Measurements from ENCODE around the gene SLC49A3. TPM values are rescaled to one million over a fixed set of nuclear protein-coding genes. Genes with fewer than 3 reads are reported as not detected.

The SLC49A3 gene
- total and polyA plus RNA-seq, 10 of the 15 experiments (the other 5 are each of a cell fraction or from before 2014, with no cell fraction given) = 0.09 to 0.85 (median 0.18) TPM; not detected in 4

- TF ChIP-seq SMAD1 (IDR thresholded peaks at IDR 0.05; ENCODE audit: low read depth, partially characterized antibody) (no peak), ATF3 (IDR thresholded peaks at IDR 0.05; ENCODE audit: borderline replicate concordance, extremely low read depth, low read depth, low read length) (peak; percentile 70; the same call in 1 of the 2 replicates), SRF (IDR thresholded peaks at IDR 0.05; ENCODE audit: low read depth in 2 of 2, low read length in 2 of 2) (no peak), EED (IDR thresholded peaks at IDR 0.05; ENCODE audit: low read depth) (0 out of 2 replicates have a peak, but pooled peaks have one; percentile 7), ZNF687 (IDR thresholded peaks at IDR 0.05) (peak; percentile 73; the same call in 1 of the 2 replicates), BCL11A (IDR thresholded peaks at IDR 0.05; ENCODE audit: low read depth, low read length) (no peak), EGR1 (IDR thresholded peaks at IDR 0.05; ENCODE audit: borderline replicate concordance in 1 of 2, low read depth in 2 of 2, low read length in 2 of 2) (peak in 1 of 2 experiments; percentile 91; a peak in 2 of 3 replicates), MYC (IDR thresholded peaks at IDR 0.05; ENCODE audit: insufficient read depth, insufficient read length, insufficient replicate concordance, low read length, severe bottlenecking) (peak; percentile 7), POLR2AphosphoS2 (IDR thresholded peaks at IDR 0.05; ENCODE audit: low read depth, low read length) (peak; percentile 66; the same call in 1 of the 2 replicates), CHD1 (IDR thresholded peaks at IDR 0.05; ENCODE audit: low read depth, low read length) (0 out of 2 replicates have a peak, but pooled peaks have one; percentile 4), WRNIP1 (IDR thresholded peaks at IDR 0.05; ENCODE audit: borderline replicate concordance, low read depth, low read length) (0 out of 2 replicates have a peak, but pooled peaks have one; percentile 24), POU2F2 (IDR thresholded peaks at IDR 0.05; ENCODE audit: borderline replicate concordance, low read depth, low read length) (no peak), RCOR1 (conservative IDR thresholded peaks at IDR 0.05; ENCODE audit: low read depth, low read length) (0 out of 2 replicates have a peak, but pooled peaks have one; percentile 14), ZBED1 (IDR thresholded peaks at IDR 0.05; ENCODE audit: borderline replicate concordance) (no peak)
- TF ChIP-seq, protein P1, sequence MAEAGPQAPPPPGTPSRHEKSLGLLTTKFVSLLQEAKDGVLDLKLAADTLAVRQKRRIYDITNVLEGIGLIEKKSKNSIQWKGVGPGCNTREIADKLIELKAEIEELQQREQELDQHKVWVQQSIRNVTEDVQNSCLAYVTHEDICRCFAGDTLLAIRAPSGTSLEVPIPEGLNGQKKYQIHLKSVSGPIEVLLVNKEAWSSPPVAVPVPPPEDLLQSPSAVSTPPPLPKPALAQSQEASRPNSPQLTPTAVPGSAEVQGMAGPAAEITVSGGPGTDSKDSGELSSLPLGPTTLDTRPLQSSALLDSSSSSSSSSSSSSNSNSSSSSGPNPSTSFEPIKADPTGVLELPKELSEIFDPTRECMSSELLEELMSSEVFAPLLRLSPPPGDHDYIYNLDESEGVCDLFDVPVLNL (IDR thresholded peaks at IDR 0.05; ENCODE audit: low read depth, low read length) = no peak
- TF ChIP-seq, protein P2, sequence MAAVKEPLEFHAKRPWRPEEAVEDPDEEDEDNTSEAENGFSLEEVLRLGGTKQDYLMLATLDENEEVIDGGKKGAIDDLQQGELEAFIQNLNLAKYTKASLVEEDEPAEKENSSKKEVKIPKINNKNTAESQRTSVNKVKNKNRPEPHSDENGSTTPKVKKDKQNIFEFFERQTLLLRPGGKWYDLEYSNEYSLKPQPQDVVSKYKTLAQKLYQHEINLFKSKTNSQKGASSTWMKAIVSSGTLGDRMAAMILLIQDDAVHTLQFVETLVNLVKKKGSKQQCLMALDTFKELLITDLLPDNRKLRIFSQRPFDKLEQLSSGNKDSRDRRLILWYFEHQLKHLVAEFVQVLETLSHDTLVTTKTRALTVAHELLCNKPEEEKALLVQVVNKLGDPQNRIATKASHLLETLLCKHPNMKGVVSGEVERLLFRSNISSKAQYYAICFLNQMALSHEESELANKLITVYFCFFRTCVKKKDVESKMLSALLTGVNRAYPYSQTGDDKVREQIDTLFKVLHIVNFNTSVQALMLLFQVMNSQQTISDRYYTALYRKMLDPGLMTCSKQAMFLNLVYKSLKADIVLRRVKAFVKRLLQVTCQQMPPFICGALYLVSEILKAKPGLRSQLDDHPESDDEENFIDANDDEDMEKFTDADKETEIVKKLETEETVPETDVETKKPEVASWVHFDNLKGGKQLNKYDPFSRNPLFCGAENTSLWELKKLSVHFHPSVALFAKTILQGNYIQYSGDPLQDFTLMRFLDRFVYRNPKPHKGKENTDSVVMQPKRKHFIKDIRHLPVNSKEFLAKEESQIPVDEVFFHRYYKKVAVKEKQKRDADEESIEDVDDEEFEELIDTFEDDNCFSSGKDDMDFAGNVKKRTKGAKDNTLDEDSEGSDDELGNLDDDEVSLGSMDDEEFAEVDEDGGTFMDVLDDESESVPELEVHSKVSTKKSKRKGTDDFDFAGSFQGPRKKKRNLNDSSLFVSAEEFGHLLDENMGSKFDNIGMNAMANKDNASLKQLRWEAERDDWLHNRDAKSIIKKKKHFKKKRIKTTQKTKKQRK (IDR thresholded peaks at IDR 0.05; ENCODE audit: low read depth, low read length) = no peak
Observed at GRCh38 chr4:674172-675035, 14.5 kb downstream of the SLC49A3 start, which contains the start of the genes ATP5ME and MYL5 (continued).

All from GM12878 (cell line).